ENCODE measurements around the gene STRBP. TPM values are rescaled to one million over a fixed set of nuclear protein-coding genes. Genes with fewer than 3 reads are reported as not detected.

STRBP gene
- total RNA-seq, 4 donors from 2014 or later = 20.8 to 49.9 (median 37.4) TPM

DNA sequence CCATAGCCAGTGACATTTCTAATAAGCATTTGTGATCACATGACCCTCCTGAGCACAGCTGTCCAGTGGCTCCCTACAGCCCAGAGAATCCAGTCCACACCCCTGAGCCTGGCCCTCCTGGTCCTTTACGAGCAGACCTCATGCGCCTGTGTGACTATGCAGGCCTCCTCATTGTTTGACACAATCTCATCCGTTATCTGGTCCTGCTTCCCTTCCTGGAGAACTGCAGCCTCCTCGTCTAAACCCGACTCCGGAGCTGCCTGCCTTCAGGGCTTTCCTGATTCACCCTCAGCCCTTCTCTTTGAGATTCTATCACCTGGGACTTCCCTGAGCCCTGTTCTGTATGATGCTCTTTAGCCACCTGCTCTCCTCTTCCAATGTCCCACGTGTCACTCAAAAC, 155.2 kb downstream of the STRBP start:
- no peaks in the 10 kb centered on the region for H3K27me3 ChIP-seq
- no peaks in the 10 kb centered on the region for H3K9me3 ChIP-seq
- H3K36me3 ChIP-seq = peaks cover 0 to 22% (median 0%) of the 10 kb centered on the region in 3 donors
- no peak for TF ChIP-seq POLR2A (IDR thresholded peaks at IDR 0.05)
- TF ChIP-seq, protein P1, sequence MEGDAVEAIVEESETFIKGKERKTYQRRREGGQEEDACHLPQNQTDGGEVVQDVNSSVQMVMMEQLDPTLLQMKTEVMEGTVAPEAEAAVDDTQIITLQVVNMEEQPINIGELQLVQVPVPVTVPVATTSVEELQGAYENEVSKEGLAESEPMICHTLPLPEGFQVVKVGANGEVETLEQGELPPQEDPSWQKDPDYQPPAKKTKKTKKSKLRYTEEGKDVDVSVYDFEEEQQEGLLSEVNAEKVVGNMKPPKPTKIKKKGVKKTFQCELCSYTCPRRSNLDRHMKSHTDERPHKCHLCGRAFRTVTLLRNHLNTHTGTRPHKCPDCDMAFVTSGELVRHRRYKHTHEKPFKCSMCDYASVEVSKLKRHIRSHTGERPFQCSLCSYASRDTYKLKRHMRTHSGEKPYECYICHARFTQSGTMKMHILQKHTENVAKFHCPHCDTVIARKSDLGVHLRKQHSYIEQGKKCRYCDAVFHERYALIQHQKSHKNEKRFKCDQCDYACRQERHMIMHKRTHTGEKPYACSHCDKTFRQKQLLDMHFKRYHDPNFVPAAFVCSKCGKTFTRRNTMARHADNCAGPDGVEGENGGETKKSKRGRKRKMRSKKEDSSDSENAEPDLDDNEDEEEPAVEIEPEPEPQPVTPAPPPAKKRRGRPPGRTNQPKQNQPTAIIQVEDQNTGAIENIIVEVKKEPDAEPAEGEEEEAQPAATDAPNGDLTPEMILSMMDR (IDR thresholded peaks at IDR 0.05) = no peak
- peaks cover 0 to 22% (median 0%) of the 10 kb centered on the region in 4 donors for H3K4me1 ChIP-seq
- H3K27ac ChIP-seq = no peak overlapping the region
- DNase-seq = no peak
- H3K4me3 ChIP-seq = no peak overlapping the region

DNA sequence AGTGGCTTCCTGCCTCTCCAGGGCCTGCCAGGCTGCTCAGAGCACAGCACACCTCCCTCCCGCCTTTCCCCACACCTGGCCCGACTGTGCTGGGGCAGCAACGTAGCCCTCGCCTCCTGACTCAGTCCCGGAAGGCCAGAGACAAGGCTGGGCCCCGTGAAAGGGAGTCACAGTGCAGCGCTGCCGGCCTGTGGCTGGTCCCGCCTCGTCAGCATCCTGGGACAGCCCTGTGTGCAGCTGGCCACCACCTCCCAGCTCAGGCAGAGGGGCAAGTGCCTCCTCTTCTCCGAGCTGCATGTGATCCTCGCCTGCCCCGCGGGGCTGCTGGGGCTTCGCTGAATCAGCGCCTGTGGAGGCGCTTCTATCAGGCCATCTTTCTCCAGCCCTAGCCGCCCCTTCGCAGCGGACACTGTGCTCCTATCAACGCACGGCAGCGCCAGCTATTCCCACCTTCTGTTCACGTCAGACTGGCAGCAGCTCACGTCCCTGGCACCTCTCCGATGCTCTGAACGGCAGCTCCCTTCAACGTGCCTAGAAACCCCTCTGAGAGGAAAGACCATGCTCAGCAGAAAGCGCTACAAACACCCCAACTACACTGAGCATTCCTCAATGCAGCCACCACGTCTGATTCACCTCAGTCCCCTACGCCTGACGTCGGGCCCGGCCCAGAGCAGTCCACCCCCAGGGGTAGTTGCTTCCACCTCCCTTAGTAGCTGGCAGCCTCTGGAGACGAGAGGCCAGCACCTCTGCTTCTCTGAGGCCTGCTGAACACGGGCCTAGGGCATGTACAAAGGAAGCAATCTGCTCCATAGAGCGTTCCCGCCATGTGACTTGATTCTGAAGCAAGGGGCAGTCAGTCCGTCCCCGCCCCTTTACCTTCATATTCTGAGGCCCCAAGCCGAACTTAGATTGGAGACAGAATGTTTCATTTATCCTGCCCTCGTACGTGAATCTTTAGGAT, 156.1 kb downstream of the STRBP start:
- Histone ChIP-seq H3K4me3 (no peak overlapping the region), H3K4me1 (peaks cover 0 to 22% (median 0%) of the 10 kb centered on the region in 4 donors), H3K27me3 (no peaks in the 10 kb centered on the region), H3K36me3 (peaks cover 0 to 31% (median 0%) of the 10 kb centered on the region in 3 donors), H3K9me3 (no peaks in the 10 kb centered on the region), H3K27ac (peak overlapping the region in 2 of 4 donors; percentile 35 to 42)
- no peak for DNase-seq
- TF ChIP-seq, protein P1 (IDR thresholded peaks at IDR 0.05) = no peak
- no peak for TF ChIP-seq POLR2A (IDR thresholded peaks at IDR 0.05)

DNA sequence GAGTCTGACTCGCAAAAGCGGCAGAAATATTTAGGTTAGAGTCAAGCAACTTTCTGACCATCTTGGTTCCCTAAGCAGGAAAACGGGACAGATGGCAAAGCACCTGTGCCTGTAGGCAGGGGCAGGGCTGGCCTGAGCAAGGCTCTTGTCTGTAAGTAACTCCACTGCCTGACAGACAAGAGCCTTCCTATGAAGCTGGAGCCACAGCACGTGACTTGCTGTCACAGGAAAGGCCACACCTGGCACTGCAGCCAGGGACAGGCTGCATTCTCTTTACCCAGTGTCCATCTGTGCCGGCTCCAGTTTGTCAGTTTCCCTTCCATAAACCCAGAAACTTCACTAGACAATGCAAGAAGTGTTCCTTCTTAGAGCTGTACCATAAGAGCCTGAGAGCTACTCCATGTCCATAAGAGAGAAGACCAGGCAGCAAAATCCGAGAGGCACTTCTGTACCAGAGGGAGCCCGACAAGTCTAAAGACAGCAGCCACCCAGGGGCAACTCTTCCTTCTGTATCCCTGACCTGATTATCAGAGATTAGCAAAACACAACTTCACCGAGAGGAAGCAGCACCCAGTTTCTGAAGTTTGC, 156.9 kb downstream of the STRBP start:
- DNase-seq = no peak
- peak overlapping the region in 2 of 4 donors; percentile 35 to 42 for H3K27ac ChIP-seq
- H3K27me3 ChIP-seq = no peaks in the 10 kb centered on the region
- no peak for TF ChIP-seq POLR2A (IDR thresholded peaks at IDR 0.05)
- TF ChIP-seq, protein P1 (IDR thresholded peaks at IDR 0.05) = peak in 1 of 6 experiments; percentile 7
- H3K4me1 ChIP-seq = peaks cover 0 to 22% (median 0%) of the 10 kb centered on the region in 4 donors
- no peaks in the 10 kb centered on the region for H3K9me3 ChIP-seq
- no peak overlapping the region for H3K4me3 ChIP-seq
- H3K36me3 ChIP-seq = peaks cover 0 to 35% (median 0%) of the 10 kb centered on the region in 3 donors

DNA sequence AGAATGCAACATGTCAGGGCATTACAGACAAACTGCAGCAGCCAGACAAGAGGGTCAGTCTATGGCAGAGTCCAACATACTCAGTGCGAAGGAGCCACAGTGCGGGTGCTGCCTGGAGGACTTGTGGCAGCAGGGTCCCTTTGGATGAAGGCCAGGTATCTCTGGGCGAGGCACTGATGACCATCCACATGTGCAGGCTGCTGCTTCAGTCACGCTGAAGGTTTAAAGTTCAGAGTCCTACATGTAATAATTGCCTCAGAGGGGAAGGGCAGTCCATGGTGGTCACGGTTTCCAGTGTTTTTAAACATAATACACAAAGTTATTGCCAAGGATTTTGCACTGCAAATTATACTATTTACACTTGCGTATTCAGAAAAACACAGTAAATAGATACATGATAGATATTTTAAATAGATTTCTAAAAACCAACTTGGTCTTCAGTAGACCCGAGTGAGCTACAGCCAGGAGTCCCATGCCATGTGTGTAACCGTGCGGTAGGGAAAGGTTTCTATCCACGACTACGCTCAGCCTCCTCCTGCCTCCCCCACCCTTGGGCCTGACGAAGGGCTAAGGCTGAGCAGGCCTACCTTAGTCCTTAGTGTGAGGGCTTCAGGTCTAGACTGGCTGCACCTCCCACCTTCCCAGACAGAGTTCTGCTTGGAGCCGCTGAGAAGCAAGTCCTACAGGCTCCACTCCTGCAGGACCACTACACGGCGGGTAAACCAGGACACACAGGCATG, 158.7 kb downstream of the STRBP start:
- DNase-seq = peak in 2 of 3 donors; percentile 81 to 87
- peaks cover 0 to 40% (median 0%) of the 10 kb centered on the region in 3 donors for H3K36me3 ChIP-seq
- no peaks in the 10 kb centered on the region for H3K9me3 ChIP-seq
- peak overlapping the region in 3 of 4 donors; percentile 48 to 72 (median 49) for H3K27ac ChIP-seq
- H3K4me1 ChIP-seq = peaks cover 0 to 26% (median 0%) of the 10 kb centered on the region in 4 donors
- no peak overlapping the region for H3K4me3 ChIP-seq
- H3K27me3 ChIP-seq = no peaks in the 10 kb centered on the region
- peak in 1 of 2 donors; percentile 16 for TF ChIP-seq POLR2A (IDR thresholded peaks at IDR 0.05)
- TF ChIP-seq, protein P1 (IDR thresholded peaks at IDR 0.05) = no peak

DNA sequence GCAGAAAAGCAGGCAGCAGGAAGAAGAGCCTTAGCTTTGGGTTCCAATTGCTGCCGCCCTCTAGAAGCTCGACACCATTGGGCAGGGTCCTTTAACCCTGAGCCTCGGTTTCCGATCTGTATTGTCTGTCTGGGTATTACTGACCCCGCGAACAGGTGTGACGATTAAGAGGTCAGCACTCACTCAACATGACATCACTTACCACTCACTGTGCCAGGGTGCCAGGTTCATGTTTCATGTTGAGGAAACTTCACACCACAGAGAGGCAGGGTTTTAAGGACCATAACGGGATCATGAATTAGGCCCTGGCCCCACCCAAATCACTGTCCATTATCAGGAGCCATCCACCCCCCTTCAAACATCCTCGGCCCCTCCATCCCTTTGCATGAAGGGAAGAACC, 159.4 kb downstream of the STRBP start:
- Histone ChIP-seq H3K27ac (peak overlapping the region in 3 of 4 donors; percentile 48 to 72 (median 49)), H3K36me3 (peaks cover 0 to 41% (median 0%) of the 10 kb centered on the region in 3 donors), H3K9me3 (no peaks in the 10 kb centered on the region), H3K27me3 (no peaks in the 10 kb centered on the region), H3K4me3 (no peak overlapping the region), H3K4me1 (peaks cover 0 to 28% (median 0%) of the 10 kb centered on the region in 4 donors)
- DNase-seq = no peak
- TF ChIP-seq, protein P1 (IDR thresholded peaks at IDR 0.05) = no peak
- no peak for TF ChIP-seq POLR2A (IDR thresholded peaks at IDR 0.05)
